SK-MEL-5 (cell line): ENCODE data around the gene MRPL51. TPM values are rescaled to one million over a fixed set of nuclear protein-coding genes. Genes with fewer than 3 reads are reported as not detected.
"Not testable (repeated sequence)": the region's sequence is repeated elsewhere in the genome, so short reads cannot be mapped to it uniquely, and the experiment has no call there.

Source experiments
- DNase-seq: peaks from one replicate; pipeline ENCODE4 v3.0.0-alpha.2; 2016; ENCODE audit warnings: low read depth, low spot score
- in situ Hi-C: cut with HindIII; loops from 2 replicates; pipeline ENCODE4 v1.10.0; 2016; ENCODE audit warnings: low sequenced_read_pairs, high pct_unique_total_duplicates, low pct_unique_long_range_greater_than_20kb
- polyA plus RNA-seq, 2 experiments: library from polyadenylated mRNA; depleted of rRNA; stranded (reverse); fragments of >200 nt; gene quantifications; 2 replicates each; pipeline ENCODE4 v1.2.3, GENCODE V29; 2015
- total RNA-seq: library from RNA; depleted of rRNA; stranded (reverse); fragments of >200 nt; shearing (Covaris generic); gene quantifications from 2 replicates; pipeline ENCODE4 v1.2.3, GENCODE V29; 2014; rRNA removed

The MRPL51 gene
- 252 and 261 TPM in 2 replicates for total RNA-seq
- 92.9 and 155 TPM in 2 replicates for polyA plus RNA-seq (2015; cell fraction: cytosol; rRNA removed)
- 13.1 and 18.8 TPM in 2 replicates for polyA plus RNA-seq (2015; cell fraction: nucleus; rRNA removed)

DNA sequence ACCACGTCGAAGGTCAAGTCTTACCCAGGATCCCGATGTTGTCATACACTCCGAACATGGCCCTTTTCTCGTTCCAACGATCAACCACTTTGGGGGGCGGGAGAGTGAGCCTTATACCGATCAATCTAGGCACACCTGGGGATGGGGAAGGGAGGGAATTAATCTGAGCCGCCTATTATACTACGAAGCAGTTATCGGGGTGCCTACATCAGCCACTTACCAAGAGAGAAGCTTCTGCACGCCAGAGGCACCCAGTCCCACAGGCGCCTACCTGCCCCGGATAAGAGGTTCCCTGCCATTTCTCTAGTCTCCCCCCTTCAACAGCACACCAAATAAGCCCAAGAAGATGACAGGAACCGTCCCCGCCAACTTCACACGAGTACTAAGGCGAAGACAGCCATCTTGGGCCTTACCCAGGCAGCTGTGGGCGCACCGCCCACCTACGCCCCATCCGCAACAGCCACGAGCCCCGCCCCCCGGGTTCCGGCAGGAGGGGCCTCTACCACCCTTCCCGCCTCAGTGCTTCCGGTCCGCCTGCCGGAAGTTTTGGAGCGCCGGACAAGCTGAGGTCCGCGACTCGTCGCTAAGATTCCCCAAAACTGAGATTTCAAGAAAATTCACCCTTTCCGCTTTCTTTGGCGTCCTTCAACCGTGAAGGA lies at the start of gene MRPL51:
Gene MRPL51, minus strand, starts transcription at position 425 of the 659 bp plus-strand sequence. Its CDS starts 126 bp downstream, at position 299.
- in situ Hi-C loops, result no loop called here
- DNase-seq, result peak; percentile 95

DNA sequence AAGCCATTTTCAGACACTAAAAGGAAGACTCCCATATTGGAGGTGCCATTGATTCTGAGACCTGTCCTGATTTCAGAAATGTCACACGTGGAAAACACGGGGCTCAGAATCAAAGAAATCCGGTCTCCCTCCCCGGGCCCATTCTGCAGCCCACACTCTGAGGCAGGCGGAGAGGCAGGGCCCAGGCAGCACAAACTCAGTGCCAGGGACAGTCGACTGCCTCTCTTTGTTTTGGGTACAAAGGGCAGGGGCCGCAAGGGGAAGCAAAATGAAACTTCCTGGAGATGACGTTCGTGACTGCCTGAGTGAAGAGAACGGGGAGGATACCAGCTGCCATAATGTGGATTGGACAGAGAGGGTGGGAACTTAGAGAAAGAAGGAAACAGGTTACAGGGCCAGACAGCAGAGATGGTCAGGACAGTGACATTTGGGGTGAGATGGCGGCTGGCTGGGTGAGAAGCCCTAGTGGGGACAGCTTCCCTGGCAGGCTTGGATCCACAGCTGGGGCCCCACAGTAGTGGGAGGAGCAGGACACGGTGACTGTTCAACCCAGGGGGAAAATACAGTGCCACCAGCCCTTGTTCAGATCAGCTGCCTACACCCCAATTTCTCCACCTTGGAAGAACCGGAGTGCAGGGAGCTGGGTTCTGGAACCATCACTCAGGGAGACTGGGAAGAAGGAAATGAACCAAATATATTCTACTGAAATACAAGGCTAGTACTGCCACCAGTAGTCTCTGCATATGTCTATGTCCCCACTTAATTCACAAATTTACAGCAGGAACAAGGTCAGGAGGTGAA lies 49.3 kb upstream of the MRPL51 start:
- in situ Hi-C loops, result no loop called here
- DNase-seq, result no peak

DNA sequence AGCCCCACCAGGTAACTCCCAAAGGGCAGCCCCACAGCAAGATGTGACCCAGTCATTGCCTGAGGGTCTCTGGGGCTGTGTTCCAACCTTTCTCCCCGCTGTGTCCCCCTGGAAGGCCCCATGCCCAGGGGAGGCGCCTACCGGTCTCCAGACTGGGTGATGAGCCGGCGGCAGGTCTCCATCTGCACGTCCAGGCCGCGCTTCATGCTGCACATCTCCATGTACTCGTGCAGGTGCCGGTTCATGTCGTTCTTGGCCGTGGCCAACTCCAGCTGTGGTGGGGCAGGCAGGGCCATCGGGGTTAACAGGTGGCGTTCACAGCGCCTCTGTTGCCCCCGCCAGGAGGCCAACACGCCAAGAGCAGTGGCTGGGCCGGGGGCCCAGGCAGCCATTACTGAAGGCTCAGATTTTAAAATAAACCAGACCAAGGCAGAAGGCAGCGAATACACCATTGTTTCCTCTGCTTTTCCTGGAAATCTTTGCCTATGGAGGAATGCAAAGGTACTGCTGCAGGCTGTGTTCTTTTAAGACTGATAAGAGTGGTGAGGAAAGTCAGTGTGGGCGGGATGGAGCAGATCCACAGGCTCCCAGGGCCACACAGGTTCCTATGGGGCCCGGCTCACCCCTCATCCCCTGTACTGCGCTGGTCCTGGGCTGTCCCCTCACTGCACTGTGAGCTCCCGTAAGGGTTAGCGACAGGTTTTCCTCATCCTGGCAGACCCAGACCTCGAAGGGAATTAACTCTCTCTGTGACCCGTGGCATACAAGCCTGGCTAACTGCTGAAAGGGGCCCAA lies 48.5 kb upstream of the MRPL51 start:
- in situ Hi-C loops, result no loop called here
- no peak for DNase-seq

DNA sequence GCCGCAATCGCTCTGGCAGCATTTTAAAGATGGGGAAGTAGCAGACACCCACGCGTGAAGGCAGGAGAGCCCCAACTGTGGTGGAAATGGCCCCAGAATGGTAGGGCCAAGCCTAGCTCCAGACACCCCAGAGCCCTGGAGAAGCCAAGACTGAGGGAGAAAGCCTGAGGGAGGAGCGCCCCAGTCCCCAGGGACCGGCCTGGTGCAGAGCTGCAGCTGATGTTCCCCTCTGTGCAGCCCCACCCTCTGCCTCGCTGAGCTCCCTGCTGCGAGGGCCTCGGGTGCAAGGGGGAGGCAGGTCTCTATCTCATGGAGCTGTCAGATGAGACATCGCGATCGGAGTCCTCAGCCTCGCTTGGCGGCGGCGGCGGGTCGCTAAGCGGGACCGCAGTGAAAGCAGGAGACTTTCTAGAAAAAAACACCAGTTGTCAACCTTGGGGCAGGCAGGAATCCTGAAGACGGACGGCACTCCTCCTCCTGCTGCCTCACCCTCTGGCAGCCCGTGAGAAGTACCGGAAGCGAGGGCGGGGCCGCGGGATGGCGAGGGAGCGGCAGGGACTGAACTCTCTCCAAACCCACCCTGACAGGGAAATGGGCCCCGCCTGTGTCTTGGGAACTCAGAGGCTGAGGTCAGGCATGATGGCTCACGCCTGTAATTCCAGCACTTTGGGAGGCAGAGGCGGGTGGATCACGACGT lies 47.3 kb upstream of the MRPL51 start:
- in situ Hi-C loops, result no loop called here

DNA sequence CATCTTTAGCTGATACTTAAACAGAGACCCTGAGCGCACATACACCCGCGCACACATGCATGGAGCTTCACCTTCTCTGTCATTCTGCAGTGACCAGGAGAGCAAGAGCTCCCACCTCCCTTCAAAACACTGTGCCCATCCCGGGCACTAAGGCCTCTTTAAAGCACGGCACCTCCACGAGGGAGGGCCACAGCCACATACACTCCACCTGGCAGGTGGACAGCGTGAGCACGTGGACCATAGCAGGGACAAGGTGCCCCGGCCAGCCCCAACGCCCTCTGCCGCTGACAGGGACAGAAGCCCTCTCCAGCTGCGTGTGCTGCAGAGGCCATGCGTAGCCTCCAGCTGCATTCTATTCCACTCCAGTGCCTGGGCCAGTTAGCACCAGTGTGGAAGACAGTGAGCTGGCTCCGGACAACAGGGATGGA lies 46.7 kb upstream of the MRPL51 start:
- in situ Hi-C loops, result no loop called here

More for the DNA sequence above, 47.3 kb upstream of the MRPL51 start:
- no peak for DNase-seq

DNA sequence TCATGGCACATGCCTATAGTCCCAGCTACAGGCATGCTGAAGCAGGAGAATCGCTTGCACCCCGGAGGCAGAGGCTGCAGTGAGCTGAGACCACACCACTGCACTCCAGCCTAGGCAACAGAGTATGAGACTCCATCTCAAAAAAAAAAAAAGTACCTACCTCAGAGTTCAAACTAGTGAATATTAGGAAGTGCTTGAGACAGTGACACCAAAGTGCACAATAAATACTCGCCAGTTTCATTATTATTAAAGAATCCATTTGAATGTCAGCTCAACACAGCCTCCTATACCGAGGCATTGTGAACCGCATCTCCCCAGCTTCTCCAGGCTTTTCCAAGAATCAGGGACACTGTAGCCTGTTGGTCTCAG lies 46.2 kb upstream of the MRPL51 start:
- in situ Hi-C loops, result no loop called here
- peak; percentile 21 for DNase-seq

More for the DNA sequence above, 46.7 kb upstream of the MRPL51 start:
- no peak for DNase-seq

DNA sequence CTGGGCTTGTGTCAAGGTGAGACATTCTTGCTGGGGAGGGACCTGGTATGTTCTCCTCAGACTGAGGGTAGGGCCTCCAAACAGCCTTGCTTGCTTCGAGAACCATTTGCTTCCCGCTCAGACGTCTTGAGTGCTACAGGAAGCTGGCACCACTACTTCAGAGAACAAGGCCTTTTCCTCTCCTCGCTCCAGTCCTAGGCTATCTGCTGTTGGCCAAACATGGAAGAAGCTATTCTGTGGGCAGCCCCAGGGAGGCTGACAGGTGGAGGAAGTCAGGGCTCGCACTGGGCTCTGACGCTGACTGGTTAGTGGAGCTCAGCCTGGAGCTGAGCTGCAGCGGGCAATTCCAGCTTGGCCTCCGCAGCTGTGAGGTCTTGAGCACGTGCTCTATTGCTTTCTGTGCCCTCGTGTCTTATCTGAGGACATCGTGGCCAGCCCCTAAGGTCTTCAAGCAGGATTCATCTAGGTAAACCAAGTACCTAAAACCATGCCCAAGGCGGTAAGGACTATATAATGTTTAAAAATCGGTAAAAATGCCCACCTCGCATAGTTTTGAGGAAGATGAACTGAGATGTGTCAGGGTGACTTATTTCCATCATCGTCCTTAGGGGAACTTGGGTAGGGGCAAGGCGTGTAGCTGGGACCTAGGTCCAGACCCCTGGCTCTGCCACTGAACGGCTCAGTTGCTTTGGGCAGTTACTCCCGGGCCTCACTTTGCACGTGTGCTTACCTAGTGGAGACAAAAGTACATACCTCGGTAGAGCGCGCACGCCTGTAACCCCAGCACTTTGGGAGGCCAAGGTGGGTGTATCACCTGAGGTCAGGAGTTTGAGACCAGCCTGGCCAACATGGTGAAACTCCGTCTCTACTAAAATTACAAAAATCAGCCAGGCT lies 45.6 kb upstream of the MRPL51 start:
- peak; percentile 60 for DNase-seq

DNA sequence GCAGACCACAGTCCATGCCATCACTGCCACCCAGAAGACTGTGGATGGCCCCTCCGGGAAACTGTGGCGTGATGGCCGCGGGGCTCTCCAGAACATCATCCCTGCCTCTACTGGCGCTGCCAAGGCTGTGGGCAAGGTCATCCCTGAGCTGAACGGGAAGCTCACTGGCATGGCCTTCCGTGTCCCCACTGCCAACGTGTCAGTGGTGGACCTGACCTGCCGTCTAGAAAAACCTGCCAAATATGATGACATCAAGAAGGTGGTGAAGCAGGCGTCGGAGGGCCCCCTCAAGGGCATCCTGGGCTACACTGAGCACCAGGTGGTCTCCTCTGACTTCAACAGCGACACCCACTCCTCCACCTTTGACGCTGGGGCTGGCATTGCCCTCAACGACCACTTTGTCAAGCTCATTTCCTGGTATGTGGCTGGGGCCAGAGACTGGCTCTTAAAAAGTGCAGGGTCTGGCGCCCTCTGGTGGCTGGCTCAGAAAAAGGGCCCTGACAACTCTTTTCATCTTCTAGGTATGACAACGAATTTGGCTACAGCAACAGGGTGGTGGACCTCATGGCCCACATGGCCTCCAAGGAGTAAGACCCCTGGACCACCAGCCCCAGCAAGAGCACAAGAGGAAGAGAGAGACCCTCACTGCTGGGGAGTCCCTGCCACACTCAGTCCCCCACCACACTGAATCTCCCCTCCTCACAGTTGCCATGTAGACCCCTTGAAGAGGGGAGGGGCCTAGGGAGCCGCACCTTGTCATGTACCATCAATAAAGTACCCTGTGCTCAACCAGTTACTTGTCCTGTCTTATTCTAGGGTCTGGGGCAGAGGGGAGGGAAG lies 44.7 kb upstream of the MRPL51 start:
- in situ Hi-C loops, result not testable (repeated sequence)

More for the DNA sequence above, 45.6 kb upstream of the MRPL51 start:
- in situ Hi-C loops, result no loop called here

DNA sequence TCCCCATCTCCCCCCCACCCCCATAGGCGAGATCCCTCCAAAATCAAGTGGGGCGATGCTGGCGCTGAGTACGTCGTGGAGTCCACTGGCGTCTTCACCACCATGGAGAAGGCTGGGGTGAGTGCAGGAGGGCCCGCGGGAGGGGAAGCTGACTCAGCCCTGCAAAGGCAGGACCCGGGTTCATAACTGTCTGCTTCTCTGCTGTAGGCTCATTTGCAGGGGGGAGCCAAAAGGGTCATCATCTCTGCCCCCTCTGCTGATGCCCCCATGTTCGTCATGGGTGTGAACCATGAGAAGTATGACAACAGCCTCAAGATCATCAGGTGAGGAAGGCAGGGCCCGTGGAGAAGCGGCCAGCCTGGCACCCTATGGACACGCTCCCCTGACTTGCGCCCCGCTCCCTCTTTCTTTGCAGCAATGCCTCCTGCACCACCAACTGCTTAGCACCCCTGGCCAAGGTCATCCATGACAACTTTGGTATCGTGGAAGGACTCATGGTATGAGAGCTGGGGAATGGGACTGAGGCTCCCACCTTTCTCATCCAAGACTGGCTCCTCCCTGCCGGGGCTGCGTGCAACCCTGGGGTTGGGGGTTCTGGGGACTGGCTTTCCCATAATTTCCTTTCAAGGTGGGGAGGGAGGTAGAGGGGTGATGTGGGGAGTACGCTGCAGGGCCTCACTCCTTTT lies 44.0 kb upstream of the MRPL51 start:
- peak; percentile 16 for DNase-seq
- in situ Hi-C loops, result no loop called here

More for the DNA sequence above, 44.7 kb upstream of the MRPL51 start:
- peak; percentile 82 for DNase-seq

DNA sequence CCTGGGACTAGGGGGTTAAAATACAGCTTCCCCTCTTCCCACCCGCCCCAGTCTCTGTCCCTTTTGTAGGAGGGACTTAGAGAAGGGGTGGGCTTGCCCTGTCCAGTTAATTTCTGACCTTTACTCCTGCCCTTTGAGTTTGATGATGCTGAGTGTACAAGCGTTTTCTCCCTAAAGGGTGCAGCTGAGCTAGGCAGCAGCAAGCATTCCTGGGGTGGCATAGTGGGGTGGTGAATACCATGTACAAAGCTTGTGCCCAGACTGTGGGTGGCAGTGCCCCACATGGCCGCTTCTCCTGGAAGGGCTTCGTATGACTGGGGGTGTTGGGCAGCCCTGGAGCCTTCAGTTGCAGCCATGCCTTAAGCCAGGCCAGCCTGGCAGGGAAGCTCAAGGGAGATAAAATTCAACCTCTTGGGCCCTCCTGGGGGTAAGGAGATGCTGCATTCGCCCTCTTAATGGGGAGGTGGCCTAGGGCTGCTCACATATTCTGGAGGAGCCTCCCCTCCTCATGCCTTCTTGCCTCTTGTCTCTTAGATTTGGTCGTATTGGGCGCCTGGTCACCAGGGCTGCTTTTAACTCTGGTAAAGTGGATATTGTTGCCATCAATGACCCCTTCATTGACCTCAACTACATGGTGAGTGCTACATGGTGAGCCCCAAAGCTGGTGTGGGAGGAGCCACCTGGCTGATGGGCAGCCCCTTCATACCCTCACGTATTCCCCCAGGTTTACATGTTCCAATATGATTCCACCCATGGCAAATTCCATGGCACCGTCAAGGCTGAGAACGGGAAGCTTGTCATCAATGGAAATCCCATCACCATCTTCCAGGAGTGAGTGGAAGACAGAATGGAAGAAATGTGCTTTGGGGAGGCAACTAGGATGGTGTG lies 43.1 kb upstream of the MRPL51 start:
- in situ Hi-C loops, result no loop called here
- peak; percentile 20 for DNase-seq

DNA sequence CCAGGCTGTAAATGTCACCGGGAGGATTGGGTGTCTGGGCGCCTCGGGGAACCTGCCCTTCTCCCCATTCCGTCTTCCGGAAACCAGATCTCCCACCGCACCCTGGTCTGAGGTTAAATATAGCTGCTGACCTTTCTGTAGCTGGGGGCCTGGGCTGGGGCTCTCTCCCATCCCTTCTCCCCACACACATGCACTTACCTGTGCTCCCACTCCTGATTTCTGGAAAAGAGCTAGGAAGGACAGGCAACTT lies 42.6 kb upstream of the MRPL51 start:
- no peak for DNase-seq
- in situ Hi-C loops, result no loop called here

DNA sequence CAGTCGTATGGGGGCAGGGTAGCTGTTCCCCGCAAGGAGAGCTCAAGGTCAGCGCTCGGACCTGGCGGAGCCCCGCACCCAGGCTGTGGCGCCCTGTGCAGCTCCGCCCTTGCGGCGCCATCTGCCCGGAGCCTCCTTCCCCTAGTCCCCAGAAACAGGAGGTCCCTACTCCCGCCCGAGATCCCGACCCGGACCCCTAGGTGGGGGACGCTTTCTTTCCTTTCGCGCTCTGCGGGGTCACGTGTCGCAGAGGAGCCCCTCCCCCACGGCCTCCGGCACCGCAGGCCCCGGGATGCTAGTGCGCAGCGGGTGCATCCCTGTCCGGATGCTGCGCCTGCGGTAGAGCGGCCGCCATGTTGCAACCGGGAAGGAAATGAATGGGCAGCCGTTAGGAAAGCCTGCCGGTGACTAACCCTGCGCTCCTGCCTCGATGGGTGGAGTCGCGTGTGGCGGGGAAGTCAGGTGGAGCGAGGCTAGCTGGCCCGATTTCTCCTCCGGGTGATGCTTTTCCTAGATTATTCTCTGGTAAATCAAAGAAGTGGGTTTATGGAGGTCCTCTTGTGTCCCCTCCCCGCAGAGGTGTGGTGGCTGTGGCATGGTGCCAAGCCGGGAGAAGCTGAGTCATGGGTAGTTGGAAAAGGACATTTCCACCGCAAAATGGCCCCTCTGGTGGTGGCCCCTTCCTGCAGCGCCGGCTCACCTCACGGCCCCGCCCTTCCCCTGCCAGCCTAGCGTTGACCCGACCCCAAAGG lies 42.1 kb upstream of the MRPL51 start:
- DNase-seq, result peak; percentile 71
- in situ Hi-C loops, result no loop called here

DNA sequence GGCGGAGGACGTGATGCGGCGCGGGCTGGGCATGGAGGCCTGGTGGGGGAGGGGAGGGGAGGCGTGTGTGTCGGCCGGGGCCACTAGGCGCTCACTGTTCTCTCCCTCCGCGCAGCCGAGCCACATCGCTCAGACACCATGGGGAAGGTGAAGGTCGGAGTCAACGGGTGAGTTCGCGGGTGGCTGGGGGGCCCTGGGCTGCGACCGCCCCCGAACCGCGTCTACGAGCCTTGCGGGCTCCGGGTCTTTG lies 41.6 kb upstream of the MRPL51 start:
- in situ Hi-C loops, result no loop called here
- no peak for DNase-seq

DNA sequence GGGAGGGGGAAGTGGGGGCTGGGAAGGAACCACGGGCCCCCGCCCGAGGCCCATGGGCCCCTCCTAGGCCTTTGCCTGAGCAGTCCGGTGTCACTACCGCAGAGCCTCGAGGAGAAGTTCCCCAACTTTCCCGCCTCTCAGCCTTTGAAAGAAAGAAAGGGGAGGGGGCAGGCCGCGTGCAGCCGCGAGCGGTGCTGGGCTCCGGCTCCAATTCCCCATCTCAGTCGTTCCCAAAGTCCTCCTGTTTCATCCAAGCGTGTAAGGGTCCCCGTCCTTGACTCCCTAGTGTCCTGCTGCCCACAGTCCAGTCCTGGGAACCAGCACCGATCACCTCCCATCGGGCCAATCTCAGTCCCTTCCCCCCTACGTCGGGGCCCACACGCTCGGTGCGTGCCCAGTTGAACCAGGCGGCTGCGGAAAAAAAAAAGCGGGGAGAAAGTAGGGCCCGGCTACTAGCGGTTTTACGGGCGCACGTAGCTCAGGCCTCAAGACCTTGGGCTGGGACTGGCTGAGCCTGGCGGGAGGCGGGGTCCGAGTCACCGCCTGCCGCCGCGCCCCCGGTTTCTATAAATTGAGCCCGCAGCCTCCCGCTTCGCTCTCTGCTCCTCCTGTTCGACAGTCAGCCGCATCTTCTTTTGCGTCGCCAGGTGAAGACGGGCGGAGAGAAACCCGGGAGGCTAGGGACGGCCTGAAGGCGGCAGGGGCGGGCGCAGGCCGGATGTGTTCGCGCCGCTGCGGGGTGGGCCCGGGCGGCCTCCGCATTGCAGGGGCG lies 41.0 kb upstream of the MRPL51 start, which contains the start of gene GAPDH:
Gene GAPDH, plus strand, starts transcription at position 595 of the 772 bp plus-strand sequence. CDS start 316 bp downstream, outside the sequence.
- in situ Hi-C loops, result no loop called here
- peak; percentile 98 for DNase-seq
